IMR-90 (cell line): ENCODE data around the gene ELP2.

ENCODE experiments used
- CEBPB ChIP-seq: IDR thresholded peaks from 2 replicates; pipeline ENCODE4 v1.6.1; 2012; ENCODE audit warnings: low read depth, low read length, improper control_type of control experiment
- CTCF ChIP-seq: conservative IDR thresholded peaks from 2 replicates; pipeline ENCODE4 v1.5.1; 2012; ENCODE audit warnings: mild to moderate bottlenecking, low read depth, low read length, improper control_type of control experiment
- POLR2A ChIP-seq: IDR thresholded peaks from 2 replicates; pipeline ENCODE4 v1.6.1; 2012; ENCODE audit warnings: mild to moderate bottlenecking, low read depth, low read length
- RAD21 ChIP-seq: IDR thresholded peaks from 2 replicates; pipeline ENCODE4 v1.6.1; 2012; ENCODE audit warnings: low read length, improper control_type of control experiment
- RFX5 ChIP-seq: IDR thresholded peaks from 2 replicates; pipeline ENCODE4 v1.8.0; 2012; ENCODE audit warnings: low read depth, mild to moderate bottlenecking, low read length, moderate library complexity
- TF ChIP-seq, protein P1 (sequence below): fragments of 150-350 bp; IDR thresholded peaks from 2 replicates; pipeline ENCODE4 v1.6.1; 2017; ENCODE audit warnings: mild to moderate bottlenecking, antibody characterized with exemption, low read length, low read depth

- TF ChIP-seq CTCF (no peak), CEBPB (no peak), POLR2A (peak; percentile 55; the same call in 1 of the 2 replicates), RAD21 (no peak; the same call in 1 of the 2 replicates), RFX5 (no peak)
- TF ChIP-seq, protein P1, sequence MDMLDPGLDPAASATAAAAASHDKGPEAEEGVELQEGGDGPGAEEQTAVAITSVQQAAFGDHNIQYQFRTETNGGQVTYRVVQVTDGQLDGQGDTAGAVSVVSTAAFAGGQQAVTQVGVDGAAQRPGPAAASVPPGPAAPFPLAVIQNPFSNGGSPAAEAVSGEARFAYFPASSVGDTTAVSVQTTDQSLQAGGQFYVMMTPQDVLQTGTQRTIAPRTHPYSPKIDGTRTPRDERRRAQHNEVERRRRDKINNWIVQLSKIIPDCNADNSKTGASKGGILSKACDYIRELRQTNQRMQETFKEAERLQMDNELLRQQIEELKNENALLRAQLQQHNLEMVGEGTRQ, result no peak
Measured at GRCh38 chr18:36187193-36187825, 57.6 kb downstream of the ELP2 start, which contains the start of gene MOCOS.
